ENCODE data around the gene TTF1.
"Not testable (repeated sequence)": the region's sequence is repeated elsewhere in the genome, so short reads cannot be mapped to it uniquely, and the experiment has no call there.

DNA sequence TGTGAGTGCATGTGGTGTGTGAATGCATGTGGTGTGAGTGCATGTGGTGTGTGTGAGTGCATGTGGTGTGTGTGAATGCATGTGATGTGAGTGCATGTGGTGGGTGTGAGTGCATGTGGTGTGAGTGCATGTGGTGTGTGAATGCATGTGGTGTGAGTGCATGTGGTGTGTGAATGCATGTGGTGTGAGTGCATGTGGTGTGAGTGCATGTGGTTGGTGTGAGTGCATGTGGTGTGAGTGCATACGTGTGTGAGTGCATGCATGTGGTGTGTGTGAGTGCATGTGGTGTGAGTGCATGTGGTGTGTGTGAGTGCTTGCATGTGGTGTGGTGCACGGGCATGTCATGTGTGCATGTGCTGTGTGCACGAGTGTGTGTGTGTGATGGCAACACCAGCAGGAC lies 28.2 kb downstream of the TTF1 start:
- not testable (repeated sequence) for TF ChIP-seq POLR2AphosphoS5 (IDR thresholded peaks at IDR 0.05)
- TF ChIP-seq, protein P1, sequence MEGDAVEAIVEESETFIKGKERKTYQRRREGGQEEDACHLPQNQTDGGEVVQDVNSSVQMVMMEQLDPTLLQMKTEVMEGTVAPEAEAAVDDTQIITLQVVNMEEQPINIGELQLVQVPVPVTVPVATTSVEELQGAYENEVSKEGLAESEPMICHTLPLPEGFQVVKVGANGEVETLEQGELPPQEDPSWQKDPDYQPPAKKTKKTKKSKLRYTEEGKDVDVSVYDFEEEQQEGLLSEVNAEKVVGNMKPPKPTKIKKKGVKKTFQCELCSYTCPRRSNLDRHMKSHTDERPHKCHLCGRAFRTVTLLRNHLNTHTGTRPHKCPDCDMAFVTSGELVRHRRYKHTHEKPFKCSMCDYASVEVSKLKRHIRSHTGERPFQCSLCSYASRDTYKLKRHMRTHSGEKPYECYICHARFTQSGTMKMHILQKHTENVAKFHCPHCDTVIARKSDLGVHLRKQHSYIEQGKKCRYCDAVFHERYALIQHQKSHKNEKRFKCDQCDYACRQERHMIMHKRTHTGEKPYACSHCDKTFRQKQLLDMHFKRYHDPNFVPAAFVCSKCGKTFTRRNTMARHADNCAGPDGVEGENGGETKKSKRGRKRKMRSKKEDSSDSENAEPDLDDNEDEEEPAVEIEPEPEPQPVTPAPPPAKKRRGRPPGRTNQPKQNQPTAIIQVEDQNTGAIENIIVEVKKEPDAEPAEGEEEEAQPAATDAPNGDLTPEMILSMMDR (IDR thresholded peaks at IDR 0.05 in 8 of 11, conservative IDR thresholded peaks at IDR 0.05 in 3 of 11): not testable (repeated sequence)

Data from spleen (tissue), 7 donors.